H1 (cell line): ENCODE measurements around the gene MYBPC3.

Experiments
- CHD1 ChIP-seq: IDR thresholded peaks from 2 replicates; pipeline ENCODE4 v1.6.1; 2012; ENCODE audit warnings: low read depth, low read length, improper control_type of control experiment
- CTCF ChIP-seq, 3 experiments: IDR thresholded peaks; 1 replicate in 2 of 3; 2 replicates in 1 of 3; pipeline versions ENCODE4 v1.5.1 to v1.6.1; 2011; ENCODE audit warnings: low read length in 3 of 3, mild to moderate bottlenecking in 3 of 3, inconsistent platforms in 2 of 3, low read depth in 1 of 3, moderate library complexity in 1 of 3; ENCODE audit not compliant: insufficient read depth in 1 of 3; ENCODE audit errors: control extremely low read depth in 1 of 3
- E2F6 ChIP-seq: IDR thresholded peaks from 2 replicates; pipeline ENCODE4 v1.6.1; 2012; ENCODE audit warnings: inconsistent platforms
- EP300 ChIP-seq, 2 experiments: IDR thresholded peaks; 1 replicate in 1 of 2; 2 replicates in 1 of 2; pipeline ENCODE4 v1.6.1; 2011 to 2012; ENCODE audit warnings: low read depth in 2 of 2, low read length in 2 of 2, mild to moderate bottlenecking in 2 of 2, borderline replicate concordance in 1 of 2, inconsistent platforms in 1 of 2, moderate library complexity in 1 of 2
- JUND ChIP-seq: IDR thresholded peaks from 2 replicates; pipeline ENCODE4 v1.6.1; 2011; ENCODE audit warnings: mild to moderate bottlenecking, improper control_type of control experiment, low read length
- POLR2A ChIP-seq, 2 experiments: IDR thresholded peaks; 1 replicate in 1 of 2; 2 replicates in 1 of 2; pipeline ENCODE4 v1.6.1; 2011; ENCODE audit warnings: low read depth in 2 of 2, low read length in 2 of 2, mild to moderate bottlenecking in 2 of 2; ENCODE audit errors: control extremely low read depth in 1 of 2
- RAD21 ChIP-seq, 2 experiments: IDR thresholded peaks in 1 of 2; conservative IDR thresholded peaks in 1 of 2; 2 replicates each; pipeline ENCODE4 v1.6.1; 2011; ENCODE audit warnings: low read depth in 2 of 2, low read length in 2 of 2, improper control_type of control experiment in 1 of 2, inconsistent platforms in 1 of 2, mild to moderate bottlenecking in 1 of 2, moderate library complexity in 1 of 2
- RFX5 ChIP-seq: IDR thresholded peaks from 2 replicates; pipeline ENCODE4 v1.6.1; 2011; ENCODE audit warnings: low read depth, low read length, improper control_type of control experiment, borderline replicate concordance
- TF ChIP-seq, protein P1 (sequence below): IDR thresholded peaks from 2 replicates; pipeline ENCODE4 v1.6.1; 2011; ENCODE audit warnings: low read length, improper control_type of control experiment
- TF ChIP-seq, protein P2 (sequence below): IDR thresholded peaks from 2 replicates; pipeline ENCODE4 v1.6.1; 2012; ENCODE audit warnings: inconsistent platforms

GRCh38 chr11:47352556-47352955 is at the start of gene MYBPC3:
- TF ChIP-seq, protein P1, sequence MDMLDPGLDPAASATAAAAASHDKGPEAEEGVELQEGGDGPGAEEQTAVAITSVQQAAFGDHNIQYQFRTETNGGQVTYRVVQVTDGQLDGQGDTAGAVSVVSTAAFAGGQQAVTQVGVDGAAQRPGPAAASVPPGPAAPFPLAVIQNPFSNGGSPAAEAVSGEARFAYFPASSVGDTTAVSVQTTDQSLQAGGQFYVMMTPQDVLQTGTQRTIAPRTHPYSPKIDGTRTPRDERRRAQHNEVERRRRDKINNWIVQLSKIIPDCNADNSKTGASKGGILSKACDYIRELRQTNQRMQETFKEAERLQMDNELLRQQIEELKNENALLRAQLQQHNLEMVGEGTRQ, result no peak
- TF ChIP-seq CTCF (IDR thresholded peaks at IDR 0.05; ENCODE audit: control extremely low read depth in 1 of 3, insufficient read depth in 1 of 3, low read depth in 1 of 3, low read length in 3 of 3), result no peak
- no peak for TF ChIP-seq E2F6
- TF ChIP-seq, protein P2, sequence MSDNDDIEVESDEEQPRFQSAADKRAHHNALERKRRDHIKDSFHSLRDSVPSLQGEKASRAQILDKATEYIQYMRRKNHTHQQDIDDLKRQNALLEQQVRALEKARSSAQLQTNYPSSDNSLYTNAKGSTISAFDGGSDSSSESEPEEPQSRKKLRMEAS, result no peak
- TF ChIP-seq EP300 (IDR thresholded peaks at IDR 0.05; ENCODE audit: borderline replicate concordance in 1 of 2, low read depth in 2 of 2, low read length in 2 of 2), result no peak
- no peak for TF ChIP-seq CHD1
- TF ChIP-seq RAD21 (IDR thresholded peaks at IDR 0.05 in 1 of 2, conservative IDR thresholded peaks at IDR 0.05 in 1 of 2; ENCODE audit: low read depth in 2 of 2, low read length in 2 of 2), result no peak
- TF ChIP-seq RFX5, result no peak
- TF ChIP-seq POLR2A (IDR thresholded peaks at IDR 0.05; ENCODE audit: control extremely low read depth in 1 of 2, low read depth in 2 of 2, low read length in 2 of 2), result no peak
- no peak for TF ChIP-seq JUND
